Measurements from ENCODE around the gene ZSCAN18. TPM values are rescaled to one million over a fixed set of nuclear protein-coding genes. Genes with fewer than 3 reads are reported as not detected.

The ZSCAN18 gene
- total RNA-seq, 4 donors from 2014 or later: 109 to 158 (median 129) TPM

DNA sequence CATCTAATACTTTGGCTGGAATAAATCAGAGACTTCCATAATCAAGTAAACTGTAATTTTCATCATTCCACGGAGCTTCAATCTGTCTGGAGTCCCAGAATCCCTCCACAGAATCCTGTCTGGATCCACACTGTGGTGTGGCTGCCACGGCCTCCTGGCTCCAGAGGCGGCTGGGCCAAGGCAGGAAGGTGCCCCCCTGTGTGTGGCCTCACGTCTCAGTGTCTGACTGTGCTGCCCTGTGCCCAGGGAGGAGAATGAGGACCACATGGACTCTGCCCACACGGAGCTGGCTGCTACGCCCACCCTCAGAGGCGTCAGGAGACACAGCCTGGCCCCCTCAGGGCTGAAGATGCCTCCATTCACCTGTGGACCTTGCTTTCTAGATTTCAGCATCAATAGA lies 51.2 kb downstream of the ZSCAN18 start:
- Histone ChIP-seq H3K4me3 (no peak overlapping the region), H3K36me3 (no peaks in the 10 kb centered on the region), H3K27me3 (no peaks in the 10 kb centered on the region), H3K9me3 (peaks cover 0 to 100% (median 13%) of the 10 kb centered on the region in 4 donors), H3K27ac (no peak overlapping the region), H3K4me1 (no peaks in the 10 kb centered on the region)
- no peak for DNase-seq (ENCODE audit: low spot score in 2 of 2)
- TF ChIP-seq POLR2A (IDR thresholded peaks at IDR 0.05): no peak
- TF ChIP-seq CTCF (IDR thresholded peaks at IDR 0.05): no peak
- no peak for TF ChIP-seq EP300 (IDR thresholded peaks at IDR 0.05)
- 72 to 86% methylated on average over 4 to 5 of the region's 7 CpGs for WGBS, 2 donors

- no peak for DNase-seq (ENCODE audit: low spot score in 2 of 2)
- H3K4me1 ChIP-seq: no peaks in the 10 kb centered on the region
- H3K27ac ChIP-seq: no peak overlapping the region
- H3K36me3 ChIP-seq: no peaks in the 10 kb centered on the region
- H3K4me3 ChIP-seq: no peak overlapping the region
- 91 to 96% methylated on average over 19 to 23 of the region's 24 CpGs for WGBS, 2 donors
- TF ChIP-seq EP300 (IDR thresholded peaks at IDR 0.05) (no peak), CTCF (IDR thresholded peaks at IDR 0.05) (no peak), POLR2A (IDR thresholded peaks at IDR 0.05) (no peak)
- H3K9me3 ChIP-seq: peaks cover 0 to 100% (median 13%) of the 10 kb centered on the region in 4 donors
- no peaks in the 10 kb centered on the region for H3K27me3 ChIP-seq
Observed at GRCh38 chr19:58045411-58046050, 52.5 kb downstream of the ZSCAN18 start.

DNA sequence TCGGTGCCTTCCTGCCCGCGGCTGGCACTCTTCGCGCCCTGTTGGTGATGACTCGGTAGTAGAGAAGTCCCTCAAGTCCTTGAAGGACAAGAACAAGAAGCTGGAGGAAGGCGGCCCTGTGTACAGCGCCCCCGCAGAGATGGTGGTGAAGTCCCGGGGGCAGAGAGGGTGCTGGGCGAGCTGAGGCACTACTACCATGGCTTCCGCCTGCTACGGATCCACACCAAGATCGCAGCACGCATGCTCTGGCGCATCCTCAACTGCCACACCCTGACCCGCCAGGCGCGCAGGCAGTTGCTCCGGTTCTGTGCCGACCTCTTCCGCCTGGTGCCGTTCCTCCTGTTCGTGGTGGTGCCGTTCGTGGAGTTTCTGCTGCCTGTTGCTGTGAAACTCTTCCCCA lies 53.1 kb downstream of the ZSCAN18 start:
- H3K27me3 ChIP-seq: no peaks in the 10 kb centered on the region
- H3K27ac ChIP-seq: no peak overlapping the region
- H3K36me3 ChIP-seq: no peaks in the 10 kb centered on the region
- 94 to 95% methylated on average over 24 to 26 of the region's 26 CpGs for WGBS, 2 donors
- peaks cover 0 to 100% (median 10%) of the 10 kb centered on the region in 4 donors for H3K9me3 ChIP-seq
- H3K4me1 ChIP-seq: no peaks in the 10 kb centered on the region
- no peak overlapping the region for H3K4me3 ChIP-seq
- no peak for DNase-seq (ENCODE audit: low spot score in 2 of 2)
- no peak for TF ChIP-seq EP300 (IDR thresholded peaks at IDR 0.05)
- TF ChIP-seq CTCF (IDR thresholded peaks at IDR 0.05): no peak
- TF ChIP-seq POLR2A (IDR thresholded peaks at IDR 0.05): no peak

DNA sequence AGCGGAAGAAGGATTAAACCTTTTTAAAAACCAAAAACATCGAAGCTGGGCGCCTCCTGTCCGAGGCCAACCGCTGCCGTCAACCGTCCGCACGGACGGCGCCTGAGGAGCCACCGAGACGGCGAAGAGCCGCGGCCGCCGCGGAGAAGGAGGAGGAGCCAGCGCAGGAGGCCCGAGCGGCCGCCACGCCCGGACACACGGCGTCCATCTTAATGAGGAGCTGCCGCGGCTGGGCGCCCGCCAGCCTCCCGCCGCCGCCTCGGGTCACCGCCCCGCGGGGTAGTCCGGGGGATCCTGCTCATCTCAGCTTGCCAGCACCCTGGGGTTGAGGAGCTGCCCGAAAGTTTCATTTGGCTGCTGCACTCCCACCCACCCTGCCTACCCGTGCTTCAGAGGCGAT lies 53.6 kb downstream of the ZSCAN18 start:
- no peaks in the 10 kb centered on the region for H3K27me3 ChIP-seq
- no peak for TF ChIP-seq CTCF (IDR thresholded peaks at IDR 0.05)
- no peak for TF ChIP-seq POLR2A (IDR thresholded peaks at IDR 0.05)
- no peak for TF ChIP-seq EP300 (IDR thresholded peaks at IDR 0.05)
- no peak overlapping the region for H3K27ac ChIP-seq
- 69 to 78% methylated on average over 39 to 41 of the region's 42 CpGs for WGBS, 2 donors
- peaks cover 0 to 100% (median 8%) of the 10 kb centered on the region in 4 donors for H3K9me3 ChIP-seq
- no peak for DNase-seq (ENCODE audit: low spot score in 2 of 2)
- H3K36me3 ChIP-seq: no peaks in the 10 kb centered on the region
- H3K4me3 ChIP-seq: no peak overlapping the region
- H3K4me1 ChIP-seq: no peaks in the 10 kb centered on the region

GRCh38 chr19:58042495-58043340 lies 55.3 kb downstream of the ZSCAN18 start:
- TF ChIP-seq EP300 (IDR thresholded peaks at IDR 0.05) (no peak), CTCF (IDR thresholded peaks at IDR 0.05) (no peak), POLR2A (IDR thresholded peaks at IDR 0.05) (no peak)
- Histone ChIP-seq H3K9me3 (peaks cover 0 to 100% (median 5%) of the 10 kb centered on the region in 4 donors), H3K4me1 (no peaks in the 10 kb centered on the region), H3K36me3 (no peaks in the 10 kb centered on the region), H3K27me3 (no peaks in the 10 kb centered on the region), H3K27ac (no peak overlapping the region), H3K4me3 (no peak overlapping the region)
- no peak for DNase-seq (ENCODE audit: low spot score in 2 of 2)
- 52 to 54% methylated on average over 34 to 52 of the region's 54 CpGs for WGBS, 2 donors
